ENCODE measurements around the gene MOB4. TPM values are rescaled to one million over a fixed set of nuclear protein-coding genes. Genes with fewer than 3 reads are reported as not detected.

MOB4 gene
- polyA plus RNA-seq, 3 donors = 14.8 to 32.4 (median 30.4) TPM

GRCh38 chr2:197486175-197486574 is 29.7 kb upstream of the MOB4 start:
- intact Hi-C loops (cut with micrococcal nuclease) = no loop called here
- WGBS (ENCODE audit: insufficient coverage) = no CpG with 5 or more reads among the region's 2 CpGs

GRCh38 chr2:197487385-197487784 is 28.5 kb upstream of the MOB4 start:
- peak overlapping the region in 2 of 7 donors; percentile 15 to 48 for H3K27ac Mint-ChIP-seq
- no peaks in the 10 kb centered on the region for H3K4me1 Mint-ChIP-seq
- no peaks in the 10 kb centered on the region for H3K27me3 ChIP-seq (ENCODE audit: control insufficient read depth in 2 of 2, insufficient read depth in 2 of 2, low read length in 2 of 2)
- H3K36me3 Mint-ChIP-seq = peaks cover 65 to 91% of the 10 kb centered on the region in 2 donors
- intact Hi-C loops (cut with micrococcal nuclease) = no loop called here
- H3K4me3 Mint-ChIP-seq = no peak overlapping the region
- H3K36me3 ChIP-seq (replicated peaks in 1 of 2; ENCODE audit: control insufficient read depth in 1 of 2, insufficient read depth in 2 of 2, low read length in 2 of 2) = peaks cover 65 to 96% of the 10 kb centered on the region in 2 donors
- no peak overlapping the region for H3K4me3 ChIP-seq (replicated peaks in 1 of 3; ENCODE audit: low read depth in 2 of 3, low read length in 3 of 3)
- no peak for DNase-seq
- H3K9me3 ChIP-seq (replicated peaks in 1 of 2; ENCODE audit: control insufficient read depth in 1 of 2, insufficient read depth in 1 of 2, low read length in 2 of 2) = peaks cover 15 to 19% of the 10 kb centered on the region in 2 donors
- peaks cover 3 to 26% (median 22%) of the 10 kb centered on the region in 7 donors for H3K9me3 Mint-ChIP-seq
- peaks cover 3% of the 10 kb centered on the region for H4K20me1 ChIP-seq (ENCODE audit: insufficient read depth, low read length)
- H3K4me2 ChIP-seq (replicated peaks; ENCODE audit: extremely low read depth, low read length, poor library complexity, severe bottlenecking) = no peak overlapping the region
- H3K4me1 ChIP-seq (ENCODE audit: control insufficient read depth in 1 of 2, insufficient read depth in 2 of 2, low read length in 2 of 2) = no peaks in the 10 kb centered on the region
- H3K27me3 Mint-ChIP-seq (ENCODE audit: low read depth in 3 of 3) = no peaks in the 10 kb centered on the region
- WGBS (ENCODE audit: insufficient coverage) = 96% methylated on average over 4 of the region's 4 CpGs
- H3K27ac ChIP-seq (ENCODE audit: low read depth in 1 of 2, low read length in 2 of 2) = no peak overlapping the region
- H3K79me2 ChIP-seq (ENCODE audit: insufficient read depth, low read length) = peaks cover 4% of the 10 kb centered on the region
- H2AFZ ChIP-seq (ENCODE audit: insufficient read depth, low read depth, low read length, poor library complexity, severe bottlenecking) = no peak overlapping the region
- H3K9ac ChIP-seq (ENCODE audit: insufficient read depth, low read length, poor library complexity, severe bottlenecking) = no peak overlapping the region
- no peak for TF ChIP-seq CTCF (IDR thresholded peaks at IDR 0.05)

More at GRCh38 chr2:197486175-197486574, 29.7 kb upstream of the MOB4 start:
- Mint-ChIP-seq H3K36me3 (peaks cover 56 to 85% of the 10 kb centered on the region in 2 donors), H3K4me1 (no peaks in the 10 kb centered on the region), H3K4me3 (no peak overlapping the region), H3K27me3 (ENCODE audit: low read depth in 3 of 3) (no peaks in the 10 kb centered on the region), H3K9me3 (peaks cover 3 to 31% (median 26%) of the 10 kb centered on the region in 7 donors), H3K27ac (no peak overlapping the region)
- no peak overlapping the region for H3K4me2 ChIP-seq (replicated peaks; ENCODE audit: extremely low read depth, low read length, poor library complexity, severe bottlenecking)
- peaks cover 15 to 19% of the 10 kb centered on the region in 2 donors for H3K9me3 ChIP-seq (replicated peaks in 1 of 2; ENCODE audit: control insufficient read depth in 1 of 2, insufficient read depth in 1 of 2, low read length in 2 of 2)
- no peak for DNase-seq
- no peak overlapping the region for H3K27ac ChIP-seq (ENCODE audit: low read depth in 1 of 2, low read length in 2 of 2)
- H4K20me1 ChIP-seq (ENCODE audit: insufficient read depth, low read length) = peaks cover 3% of the 10 kb centered on the region
- peaks cover 53 to 90% of the 10 kb centered on the region in 2 donors for H3K36me3 ChIP-seq (replicated peaks in 1 of 2; ENCODE audit: control insufficient read depth in 1 of 2, insufficient read depth in 2 of 2, low read length in 2 of 2)
- H2AFZ ChIP-seq (ENCODE audit: insufficient read depth, low read depth, low read length, poor library complexity, severe bottlenecking) = no peak overlapping the region
- no peak for TF ChIP-seq CTCF (IDR thresholded peaks at IDR 0.05)
- no peaks in the 10 kb centered on the region for H3K4me1 ChIP-seq (ENCODE audit: control insufficient read depth in 1 of 2, insufficient read depth in 2 of 2, low read length in 2 of 2)
- H3K79me2 ChIP-seq (ENCODE audit: insufficient read depth, low read length) = no peaks in the 10 kb centered on the region
- H3K9ac ChIP-seq (ENCODE audit: insufficient read depth, low read length, poor library complexity, severe bottlenecking) = no peak overlapping the region
- no peaks in the 10 kb centered on the region for H3K27me3 ChIP-seq (ENCODE audit: control insufficient read depth in 2 of 2, insufficient read depth in 2 of 2, low read length in 2 of 2)
- H3K4me3 ChIP-seq (replicated peaks in 1 of 3; ENCODE audit: low read depth in 2 of 3, low read length in 3 of 3) = no peak overlapping the region
